ENCODE measurements around the gene SYF2.
"Not testable (repeated sequence)": the region's sequence is repeated elsewhere in the genome, so short reads cannot be mapped to it uniquely, and the experiment has no call there.

DNA sequence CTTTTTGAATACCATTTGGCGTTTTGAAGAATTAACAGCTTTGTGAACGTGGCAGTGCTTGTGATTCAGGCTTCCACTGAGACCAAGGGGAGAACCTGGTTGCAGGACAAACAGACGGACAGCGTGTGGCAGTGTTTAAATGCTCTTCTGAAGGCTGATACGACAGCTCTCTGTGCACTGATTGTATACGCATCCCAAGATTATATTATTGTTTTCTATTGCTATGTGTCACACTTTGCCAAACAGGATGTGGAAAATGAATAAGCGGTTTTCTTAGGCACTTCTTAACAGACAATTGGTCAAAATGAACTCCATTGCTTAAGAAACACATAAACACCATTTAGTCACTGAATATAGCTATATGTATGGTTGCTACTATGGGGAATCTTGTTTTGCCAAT lies 27.5 kb upstream of the SYF2 start:
- not testable (repeated sequence) for TF ChIP-seq EHMT2 (IDR thresholded peaks at IDR 0.05; ENCODE audit: borderline replicate concordance, low read depth, low read length); U2AF2 (IDR thresholded peaks at IDR 0.05; ENCODE audit: low read depth, low read length); HNRNPL (IDR thresholded peaks at IDR 0.05; ENCODE audit: low read depth, low read length); NFYB (CRISPR knock-in tag; IDR thresholded peaks at IDR 0.05); POLR2A (IDR thresholded peaks at IDR 0.05; ENCODE audit: insufficient read depth in 1 of 2, low read depth in 2 of 2, low read length in 2 of 2); ESRRA (CRISPR knock-in tag; IDR thresholded peaks at IDR 0.05; ENCODE audit: low read depth)
- TF ChIP-seq, protein P1, sequence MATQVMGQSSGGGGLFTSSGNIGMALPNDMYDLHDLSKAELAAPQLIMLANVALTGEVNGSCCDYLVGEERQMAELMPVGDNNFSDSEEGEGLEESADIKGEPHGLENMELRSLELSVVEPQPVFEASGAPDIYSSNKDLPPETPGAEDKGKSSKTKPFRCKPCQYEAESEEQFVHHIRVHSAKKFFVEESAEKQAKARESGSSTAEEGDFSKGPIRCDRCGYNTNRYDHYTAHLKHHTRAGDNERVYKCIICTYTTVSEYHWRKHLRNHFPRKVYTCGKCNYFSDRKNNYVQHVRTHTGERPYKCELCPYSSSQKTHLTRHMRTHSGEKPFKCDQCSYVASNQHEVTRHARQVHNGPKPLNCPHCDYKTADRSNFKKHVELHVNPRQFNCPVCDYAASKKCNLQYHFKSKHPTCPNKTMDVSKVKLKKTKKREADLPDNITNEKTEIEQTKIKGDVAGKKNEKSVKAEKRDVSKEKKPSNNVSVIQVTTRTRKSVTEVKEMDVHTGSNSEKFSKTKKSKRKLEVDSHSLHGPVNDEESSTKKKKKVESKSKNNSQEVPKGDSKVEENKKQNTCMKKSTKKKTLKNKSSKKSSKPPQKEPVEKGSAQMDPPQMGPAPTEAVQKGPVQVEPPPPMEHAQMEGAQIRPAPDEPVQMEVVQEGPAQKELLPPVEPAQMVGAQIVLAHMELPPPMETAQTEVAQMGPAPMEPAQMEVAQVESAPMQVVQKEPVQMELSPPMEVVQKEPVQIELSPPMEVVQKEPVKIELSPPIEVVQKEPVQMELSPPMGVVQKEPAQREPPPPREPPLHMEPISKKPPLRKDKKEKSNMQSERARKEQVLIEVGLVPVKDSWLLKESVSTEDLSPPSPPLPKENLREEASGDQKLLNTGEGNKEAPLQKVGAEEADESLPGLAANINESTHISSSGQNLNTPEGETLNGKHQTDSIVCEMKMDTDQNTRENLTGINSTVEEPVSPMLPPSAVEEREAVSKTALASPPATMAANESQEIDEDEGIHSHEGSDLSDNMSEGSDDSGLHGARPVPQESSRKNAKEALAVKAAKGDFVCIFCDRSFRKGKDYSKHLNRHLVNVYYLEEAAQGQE (IDR thresholded peaks at IDR 0.05; ENCODE audit: borderline replicate concordance in 1 of 2, low read depth in 1 of 2, low read length in 2 of 2): not testable (repeated sequence)
- TF ChIP-seq, protein P2, sequence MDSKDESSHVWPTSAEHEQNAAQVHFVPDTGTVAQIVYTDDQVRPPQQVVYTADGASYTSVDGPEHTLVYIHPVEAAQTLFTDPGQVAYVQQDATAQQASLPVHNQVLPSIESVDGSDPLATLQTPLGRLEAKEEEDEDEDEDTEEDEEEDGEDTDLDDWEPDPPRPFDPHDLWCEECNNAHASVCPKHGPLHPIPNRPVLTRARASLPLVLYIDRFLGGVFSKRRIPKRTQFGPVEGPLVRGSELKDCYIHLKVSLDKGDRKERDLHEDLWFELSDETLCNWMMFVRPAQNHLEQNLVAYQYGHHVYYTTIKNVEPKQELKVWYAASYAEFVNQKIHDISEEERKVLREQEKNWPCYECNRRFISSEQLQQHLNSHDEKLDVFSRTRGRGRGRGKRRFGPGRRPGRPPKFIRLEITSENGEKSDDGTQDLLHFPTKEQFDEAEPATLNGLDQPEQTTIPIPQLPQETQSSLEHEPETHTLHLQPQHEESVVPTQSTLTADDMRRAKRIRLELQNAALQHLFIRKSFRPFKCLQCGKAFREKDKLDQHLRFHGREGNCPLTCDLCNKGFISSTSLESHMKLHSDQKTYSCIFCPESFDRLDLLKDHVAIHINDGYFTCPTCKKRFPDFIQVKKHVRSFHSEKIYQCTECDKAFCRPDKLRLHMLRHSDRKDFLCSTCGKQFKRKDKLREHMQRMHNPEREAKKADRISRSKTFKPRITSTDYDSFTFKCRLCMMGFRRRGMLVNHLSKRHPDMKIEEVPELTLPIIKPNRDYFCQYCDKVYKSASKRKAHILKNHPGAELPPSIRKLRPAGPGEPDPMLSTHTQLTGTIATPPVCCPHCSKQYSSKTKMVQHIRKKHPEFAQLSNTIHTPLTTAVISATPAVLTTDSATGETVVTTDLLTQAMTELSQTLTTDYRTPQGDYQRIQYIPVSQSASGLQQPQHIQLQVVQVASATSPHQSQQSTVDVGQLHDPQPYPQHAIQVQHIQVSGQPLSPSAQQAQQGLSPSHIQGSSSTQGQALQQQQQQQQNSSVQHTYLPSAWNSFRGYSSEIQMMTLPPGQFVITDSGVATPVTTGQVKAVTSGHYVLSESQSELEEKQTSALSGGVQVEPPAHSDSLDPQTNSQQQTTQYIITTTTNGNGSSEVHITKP (CRISPR knock-in tag; IDR thresholded peaks at IDR 0.05; ENCODE audit: low read depth): not testable (repeated sequence)

All from HepG2 (cell line).